Measurements from ENCODE around the gene NDEL1.

The NDEL1 gene

GRCh38 chr17:8438441-8438840 is 2.8 kb downstream of the NDEL1 start (continued):
- TF ChIP-seq, protein P1, sequence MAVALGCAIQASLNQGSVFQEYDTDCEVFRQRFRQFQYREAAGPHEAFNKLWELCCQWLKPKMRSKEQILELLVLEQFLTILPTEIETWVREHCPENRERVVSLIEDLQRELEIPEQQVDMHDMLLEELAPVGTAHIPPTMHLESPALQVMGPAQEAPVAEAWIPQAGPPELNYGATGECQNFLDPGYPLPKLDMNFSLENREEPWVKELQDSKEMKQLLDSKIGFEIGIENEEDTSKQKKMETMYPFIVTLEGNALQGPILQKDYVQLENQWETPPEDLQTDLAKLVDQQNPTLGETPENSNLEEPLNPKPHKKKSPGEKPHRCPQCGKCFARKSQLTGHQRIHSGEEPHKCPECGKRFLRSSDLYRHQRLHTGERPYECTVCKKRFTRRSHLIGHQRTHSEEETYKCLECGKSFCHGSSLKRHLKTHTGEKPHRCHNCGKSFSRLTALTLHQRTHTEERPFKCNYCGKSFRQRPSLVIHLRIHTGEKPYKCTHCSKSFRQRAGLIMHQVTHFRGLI (tag by site-specific recombination; IDR thresholded peaks at IDR 0.05): no peak
- TF ChIP-seq ZNF362 (tag by site-specific recombination; IDR thresholded peaks at IDR 0.05) (no peak), ZNF548 (tag by site-specific recombination; IDR thresholded peaks at IDR 0.05) (no peak), ZNF423 (tag by site-specific recombination; IDR thresholded peaks at IDR 0.05) (no peak), ZNF664 (tag by site-specific recombination; IDR thresholded peaks at IDR 0.05) (no peak)

GRCh38 chr17:8439681-8440080 is 4.0 kb downstream of the NDEL1 start:
- H3K27ac ChIP-seq (ENCODE audit: extremely low read depth, low read depth, low read length): no peak overlapping the region
- POLR2A ChIA-PET: interaction anchor here (0.6 kb wide), 1 partner anchor 238 kb away, joined by 5 read pairs; no protein-coding TSS in a partner anchor

More at GRCh38 chr17:8439681-8440080, 4.0 kb downstream of the NDEL1 start:
- H3K36me3 ChIP-seq (ENCODE audit: control insufficient read depth in 2 of 2, insufficient read depth in 1 of 2, low read length in 2 of 2): peaks cover 20 to 23% of the 10 kb centered on the region in 2 experiments; a peak in 2 of 3 replicates
- H3K9me3 ChIP-seq (ENCODE audit: control insufficient read depth, insufficient read depth, low read depth, low read length): no peaks in the 10 kb centered on the region
- TF ChIP-seq ZSCAN23 (tag by site-specific recombination; IDR thresholded peaks at IDR 0.05) (no peak), ZXDB (tag by site-specific recombination; IDR thresholded peaks at IDR 0.05) (no peak), ZNF155 (tag by site-specific recombination; IDR thresholded peaks at IDR 0.05) (no peak), KLF17 (tag by site-specific recombination; IDR thresholded peaks at IDR 0.05) (no peak), OVOL3 (tag by site-specific recombination; IDR thresholded peaks at IDR 0.05) (no peak), OSR2 (tag by site-specific recombination; IDR thresholded peaks at IDR 0.05) (no peak), HOXC10 (CRISPR knock-in tag; IDR thresholded peaks at IDR 0.05) (no peak), EGR2 (tag by site-specific recombination; IDR thresholded peaks at IDR 0.05; ENCODE audit: low read depth) (no peak), ZSCAN16 (tag by site-specific recombination; IDR thresholded peaks at IDR 0.05) (no peak), HIC1 (tag by site-specific recombination; IDR thresholded peaks at IDR 0.05) (no peak), KLF7 (tag by site-specific recombination; IDR thresholded peaks at IDR 0.05; ENCODE audit: borderline replicate concordance) (no peak), ZSCAN18 (tag by site-specific recombination; IDR thresholded peaks at IDR 0.05) (no peak)
- no peak overlapping the region for H3K4me3 ChIP-seq (ENCODE audit: low read depth, low read length)
- H3K4me1 ChIP-seq (ENCODE audit: control insufficient read depth, insufficient read depth, low read length): no peaks in the 10 kb centered on the region
- CTCF ChIA-PET: interaction anchor here (0.6 to 1.5 kb wide), 3 partner anchors 19 to 361 kb away, joined by 3 to 6 read pairs (median 3); no protein-coding TSS in a partner anchor

All from HEK293 (cell line).